ENCODE data around the gene ARHGAP28.

GRCh38 chr18:6923220-6923619 lies 193.7 kb downstream of the ARHGAP28 start:
- TF ChIP-seq CTCF (IDR thresholded peaks at IDR 0.05; ENCODE audit: low read depth, low read length, poor library complexity, severe bottlenecking) = no peak
- no peak for TF ChIP-seq EZH2phosphoT487 (IDR thresholded peaks at IDR 0.05; ENCODE audit: borderline replicate concordance, low read length)
